ENCODE measurements around the gene LUM.

DNA sequence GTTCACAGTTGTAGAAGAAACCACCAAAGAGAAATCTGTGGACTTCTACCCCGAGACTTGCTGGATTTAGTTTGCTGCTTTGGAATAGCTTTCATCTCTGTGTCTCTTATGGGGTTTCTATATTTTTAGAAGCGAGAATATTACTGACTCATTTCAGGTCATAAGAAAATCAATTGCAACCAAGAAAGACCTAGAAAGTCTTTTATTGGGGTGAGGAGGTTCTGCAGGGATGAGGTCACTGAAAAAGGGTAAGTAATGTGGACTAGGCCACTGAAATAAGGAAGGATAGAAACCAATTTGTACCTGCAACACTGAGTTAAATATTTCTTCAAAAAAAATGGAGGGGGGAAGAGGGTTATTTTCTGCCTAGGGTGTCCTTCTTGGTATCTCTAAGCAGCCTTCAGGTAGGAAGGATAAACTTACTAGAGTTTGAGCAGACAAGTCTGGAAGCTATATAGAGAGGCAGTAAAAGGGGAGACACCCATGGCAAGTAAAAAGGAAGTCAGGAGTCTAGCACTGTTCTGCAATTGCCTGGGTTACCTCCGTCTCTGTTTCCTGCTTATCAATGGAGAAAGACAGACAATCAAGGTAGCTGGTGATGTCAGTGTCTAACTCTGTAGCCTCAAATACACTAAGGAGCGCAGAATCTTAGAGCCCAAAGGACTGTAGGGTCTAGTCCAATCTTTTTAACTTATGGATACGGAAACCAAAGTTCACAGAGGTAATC lies 33.9 kb downstream of the LUM start:
- TF ChIP-seq, protein P1, sequence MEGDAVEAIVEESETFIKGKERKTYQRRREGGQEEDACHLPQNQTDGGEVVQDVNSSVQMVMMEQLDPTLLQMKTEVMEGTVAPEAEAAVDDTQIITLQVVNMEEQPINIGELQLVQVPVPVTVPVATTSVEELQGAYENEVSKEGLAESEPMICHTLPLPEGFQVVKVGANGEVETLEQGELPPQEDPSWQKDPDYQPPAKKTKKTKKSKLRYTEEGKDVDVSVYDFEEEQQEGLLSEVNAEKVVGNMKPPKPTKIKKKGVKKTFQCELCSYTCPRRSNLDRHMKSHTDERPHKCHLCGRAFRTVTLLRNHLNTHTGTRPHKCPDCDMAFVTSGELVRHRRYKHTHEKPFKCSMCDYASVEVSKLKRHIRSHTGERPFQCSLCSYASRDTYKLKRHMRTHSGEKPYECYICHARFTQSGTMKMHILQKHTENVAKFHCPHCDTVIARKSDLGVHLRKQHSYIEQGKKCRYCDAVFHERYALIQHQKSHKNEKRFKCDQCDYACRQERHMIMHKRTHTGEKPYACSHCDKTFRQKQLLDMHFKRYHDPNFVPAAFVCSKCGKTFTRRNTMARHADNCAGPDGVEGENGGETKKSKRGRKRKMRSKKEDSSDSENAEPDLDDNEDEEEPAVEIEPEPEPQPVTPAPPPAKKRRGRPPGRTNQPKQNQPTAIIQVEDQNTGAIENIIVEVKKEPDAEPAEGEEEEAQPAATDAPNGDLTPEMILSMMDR (IDR thresholded peaks at IDR 0.05): no peak
- TF ChIP-seq EZH2phosphoT487 (IDR thresholded peaks at IDR 0.05): no peak

Data from neural progenitor cell (in vitro differentiated cells).